OCI-LY1 (cell line): Measurements from ENCODE around the gene PPM1E.

ENCODE experiments used
- H2AFZ ChIP-seq: fragments of 200-600 bp; sonication (generic), shearing (Covaris generic); 2 replicates; pipeline ENCODE4 v1.6.0; 2014; ENCODE audit warnings: antibody characterized with exemption, mild to moderate bottlenecking, low read length
- H3F3A ChIP-seq: fragments of 200-600 bp; sonication (generic), shearing (Covaris generic); 2 replicates; pipeline ENCODE4 v1.6.0; 2014; ENCODE audit warnings: mild to moderate bottlenecking, antibody characterized with exemption, low read length, moderate library complexity; ENCODE audit not compliant: insufficient read depth
- H3K27ac ChIP-seq: fragments of 200-600 bp; sonication (generic); 2 replicates; pipeline ENCODE4 v1.5.1; 2014; ENCODE audit warnings: low read length, mixed run types, mild to moderate bottlenecking, low read depth; ENCODE audit not compliant: poor library complexity, severe bottlenecking
- H3K27me3 ChIP-seq: fragments of 200-600 bp; sonication (generic); 2 replicates; pipeline ENCODE4 v1.6.0; 2014; ENCODE audit warnings: antibody characterized with exemption, mild to moderate bottlenecking, low read length, moderate library complexity; ENCODE audit not compliant: insufficient read depth
- H3K36me3 ChIP-seq: fragments of 200-600 bp; sonication (generic); 2 replicates; pipeline ENCODE4 v1.6.1; 2014; ENCODE audit warnings: mild to moderate bottlenecking, antibody characterized with exemption, low read length, moderate library complexity, mixed read lengths; ENCODE audit not compliant: insufficient read depth
- H3K4me1 ChIP-seq: fragments of 200-600 bp; sonication (generic); 2 replicates; pipeline ENCODE4 v1.5.1; 2014; ENCODE audit warnings: mild to moderate bottlenecking, low read length, moderate library complexity; ENCODE audit not compliant: insufficient read depth, severe bottlenecking
- H3K4me2 ChIP-seq: fragments of 200-600 bp; sonication (generic), shearing (Covaris generic); 2 replicates; pipeline ENCODE4 v1.6.1; 2014; ENCODE audit warnings: low read length
- H3K4me3 ChIP-seq: fragments of 200-600 bp; sonication (generic); 2 replicates; pipeline ENCODE4 v1.5.1; 2014; ENCODE audit warnings: low read length, low read depth, mild to moderate bottlenecking, mixed read lengths; ENCODE audit not compliant: poor library complexity, severe bottlenecking
- H3K79me2 ChIP-seq: fragments of 200-600 bp; shearing (Covaris generic); 2 replicates; pipeline ENCODE4 v1.6.1; 2016; ENCODE audit warnings: mixed run types, low read length, mixed read lengths; ENCODE audit not compliant: insufficient read depth
- H3K9ac ChIP-seq: fragments of 200-600 bp; sonication (generic), shearing (Covaris generic); 2 replicates; pipeline ENCODE4 v1.6.1; 2014; ENCODE audit warnings: mild to moderate bottlenecking, low read length, mixed read lengths
- H3K9me2 ChIP-seq: fragments of 200-600 bp; sonication (generic), shearing (Covaris generic); 2 replicates; pipeline ENCODE4 v1.6.1; 2014; ENCODE audit warnings: low read depth, mild to moderate bottlenecking, low read length, mixed read lengths
- H3K9me3 ChIP-seq: fragments of 200-600 bp; shearing (Covaris generic); 2 replicates; pipeline ENCODE4 v1.6.1; 2014; ENCODE audit warnings: low read length, mixed read lengths
- H4K20me1 ChIP-seq: fragments of 200-600 bp; sonication (generic), shearing (Covaris generic); 2 replicates; pipeline ENCODE4 v1.6.0; 2016; ENCODE audit warnings: mild to moderate bottlenecking, low read length; ENCODE audit not compliant: insufficient read depth
- EZH2 ChIP-seq: fragments of 200-600 bp; sonication (generic), shearing (Covaris generic); IDR thresholded peaks from 2 replicates; pipeline ENCODE4 v1.8.0; 2017; ENCODE audit warnings: borderline replicate concordance, mixed run types, mild to moderate bottlenecking, antibody characterized with exemption, low read length, moderate library complexity, mixed read lengths
- TF ChIP-seq, protein P1 (sequence below): fragments of 200-600 bp; sonication (generic), shearing (Covaris generic); IDR thresholded peaks from 2 replicates; pipeline ENCODE4 v1.5.1; 2017; ENCODE audit warnings: mild to moderate bottlenecking, antibody characterized with exemption, low read length, moderate library complexity, mixed read lengths

The PPM1E gene

DNA sequence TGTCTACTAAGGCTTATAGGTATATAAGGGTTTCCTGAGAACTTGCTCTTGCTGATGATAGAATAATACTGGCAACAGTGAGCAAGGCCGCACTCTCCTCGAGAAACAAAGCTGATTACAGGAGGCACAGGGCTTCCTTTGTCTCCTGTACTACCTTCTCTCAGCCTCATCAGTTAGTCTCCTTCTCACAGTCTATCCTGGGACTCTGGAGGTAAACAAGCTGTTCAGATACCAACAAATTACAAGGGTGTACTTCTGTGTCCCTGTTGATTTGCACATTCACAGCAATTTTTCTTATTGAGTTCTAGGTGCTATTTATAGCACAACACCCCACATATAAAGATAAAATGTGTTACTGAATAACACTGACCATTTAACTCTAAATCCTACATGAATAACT, 252.3 kb downstream of the PPM1E start:
- Histone ChIP-seq H3K9ac (no peak overlapping the region), H3K79me2 (no peaks in the 10 kb centered on the region), H3K9me2 (no peaks in the 10 kb centered on the region), H3K4me1 (no peaks in the 10 kb centered on the region), H3K27ac (no peak overlapping the region), H3K27me3 (no peaks in the 10 kb centered on the region), H4K20me1 (no peaks in the 10 kb centered on the region), H2AFZ (no peak overlapping the region), H3K9me3 (no peaks in the 10 kb centered on the region), H3K4me3 (no peak overlapping the region), H3K4me2 (no peak overlapping the region), H3K36me3 (peaks cover 22% of the 10 kb centered on the region; the same call in 1 of the 2 replicates), H3F3A (no peaks in the 10 kb centered on the region)
- TF ChIP-seq, protein P1, sequence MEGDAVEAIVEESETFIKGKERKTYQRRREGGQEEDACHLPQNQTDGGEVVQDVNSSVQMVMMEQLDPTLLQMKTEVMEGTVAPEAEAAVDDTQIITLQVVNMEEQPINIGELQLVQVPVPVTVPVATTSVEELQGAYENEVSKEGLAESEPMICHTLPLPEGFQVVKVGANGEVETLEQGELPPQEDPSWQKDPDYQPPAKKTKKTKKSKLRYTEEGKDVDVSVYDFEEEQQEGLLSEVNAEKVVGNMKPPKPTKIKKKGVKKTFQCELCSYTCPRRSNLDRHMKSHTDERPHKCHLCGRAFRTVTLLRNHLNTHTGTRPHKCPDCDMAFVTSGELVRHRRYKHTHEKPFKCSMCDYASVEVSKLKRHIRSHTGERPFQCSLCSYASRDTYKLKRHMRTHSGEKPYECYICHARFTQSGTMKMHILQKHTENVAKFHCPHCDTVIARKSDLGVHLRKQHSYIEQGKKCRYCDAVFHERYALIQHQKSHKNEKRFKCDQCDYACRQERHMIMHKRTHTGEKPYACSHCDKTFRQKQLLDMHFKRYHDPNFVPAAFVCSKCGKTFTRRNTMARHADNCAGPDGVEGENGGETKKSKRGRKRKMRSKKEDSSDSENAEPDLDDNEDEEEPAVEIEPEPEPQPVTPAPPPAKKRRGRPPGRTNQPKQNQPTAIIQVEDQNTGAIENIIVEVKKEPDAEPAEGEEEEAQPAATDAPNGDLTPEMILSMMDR, result no peak
- TF ChIP-seq EZH2, result no peak

DNA sequence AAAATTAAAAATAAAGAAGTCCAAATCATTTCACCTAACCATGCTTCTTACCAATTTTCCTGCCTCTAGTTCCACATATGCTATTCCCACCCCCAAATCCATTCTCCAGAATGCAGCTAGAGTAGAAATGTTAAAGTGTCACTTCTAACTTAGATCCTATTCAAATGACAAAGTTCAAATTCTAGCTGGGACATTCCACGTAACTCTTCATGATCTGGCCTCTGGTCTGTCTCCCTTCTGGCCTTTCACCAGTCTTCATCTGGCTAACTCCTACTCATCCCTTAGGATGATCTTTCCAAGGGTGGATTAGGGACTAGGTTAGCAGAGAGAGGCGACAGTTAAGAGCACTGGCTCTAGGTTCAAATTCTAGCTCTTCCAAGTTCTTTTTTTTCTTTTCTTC, 253.1 kb downstream of the PPM1E start:
- no peak overlapping the region for H3K9ac ChIP-seq
- H3K9me3 ChIP-seq, result no peaks in the 10 kb centered on the region
- no peaks in the 10 kb centered on the region for H3K4me1 ChIP-seq
- no peak for TF ChIP-seq EZH2
- TF ChIP-seq, protein P1, result no peak
- no peaks in the 10 kb centered on the region for H3F3A ChIP-seq
- H4K20me1 ChIP-seq, result no peaks in the 10 kb centered on the region
- H2AFZ ChIP-seq, result no peak overlapping the region
- no peaks in the 10 kb centered on the region for H3K9me2 ChIP-seq
- H3K4me3 ChIP-seq, result no peak overlapping the region
- no peaks in the 10 kb centered on the region for H3K27me3 ChIP-seq
- peaks cover 22% of the 10 kb centered on the region for H3K36me3 ChIP-seq
- H3K79me2 ChIP-seq, result no peaks in the 10 kb centered on the region
- no peak overlapping the region for H3K27ac ChIP-seq
- H3K4me2 ChIP-seq, result no peak overlapping the region

DNA sequence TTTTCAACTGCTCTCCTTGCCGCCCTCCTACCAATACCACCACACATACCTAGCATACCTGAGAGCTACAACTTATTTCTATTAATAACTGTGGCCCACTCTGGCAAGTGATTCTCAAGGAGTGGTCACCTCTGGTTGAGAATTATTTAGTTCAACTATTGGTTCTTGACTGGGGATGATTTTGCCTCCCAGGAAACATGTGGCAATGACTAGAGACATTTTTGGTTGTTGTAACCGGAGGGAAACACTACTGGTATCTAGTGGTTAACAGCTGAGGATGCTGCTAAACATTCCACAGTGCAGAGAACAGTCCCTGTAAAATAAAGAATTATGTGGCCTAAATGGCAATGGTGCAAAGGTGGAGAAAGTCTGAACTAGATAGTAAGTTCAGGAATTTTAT, 254.4 kb downstream of the PPM1E start:
- Histone ChIP-seq H3K27ac (no peak overlapping the region), H4K20me1 (no peaks in the 10 kb centered on the region), H3K79me2 (no peaks in the 10 kb centered on the region), H2AFZ (no peak overlapping the region), H3K4me1 (no peaks in the 10 kb centered on the region), H3F3A (no peaks in the 10 kb centered on the region), H3K27me3 (no peaks in the 10 kb centered on the region), H3K4me2 (no peak overlapping the region), H3K9ac (no peak overlapping the region), H3K9me3 (no peaks in the 10 kb centered on the region), H3K4me3 (no peak overlapping the region), H3K36me3 (peaks cover 28% of the 10 kb centered on the region), H3K9me2 (no peaks in the 10 kb centered on the region)
- no peak for TF ChIP-seq EZH2
- TF ChIP-seq, protein P1, result no peak
